PC-3 (cell line): ENCODE data around the gene PRSS16. TPM values are rescaled to one million over a fixed set of nuclear protein-coding genes. Genes with fewer than 3 reads are reported as not detected.
A peak's percentile ranks its signal among the peaks of the same experiment; 100 is the strongest.

ENCODE experiments used
- ATAC-seq: fragments of 200-7000 bp; cut with Tn5 transposase; 2 replicates; pipeline ENCODE4 v1.9.1; 2020; ENCODE audit warnings: mild to moderate bottlenecking, moderate library complexity
- BruUV-seq: library from RNA; stranded (reverse); fragments of 400-500 nt; replicated peaks from 2 replicates; lab custom pipeline; 2021; lab: Mats Ljungman, UMichigan
- CTCF ChIA-PET: fragments of 300-600 bp; sonication (Branson Sonifier 250); formaldehyde crosslinking; loops from one replicate; lab custom pipeline; 2022; ENCODE audit warnings: antibody characterized with exemption; lab: Charles Lee
- POLR2A ChIA-PET: fragments of 300-600 bp; sonication (Branson Sonifier 250); formaldehyde crosslinking; loops from one replicate; lab custom pipeline; 2022; ENCODE audit warnings: antibody characterized with exemption; ENCODE audit not compliant: unreplicated experiment; lab: Charles Lee
- DNase-seq: peaks from one replicate; pipeline ENCODE4 v3.0.0-alpha.2; 2015
- H2AFZ ChIP-seq: fragments of 300-600 bp; sonication (generic); 2 replicates; pipeline ENCODE4 v1.6.0; 2016; ENCODE audit warnings: antibody characterized with exemption, low read length
- H3F3A ChIP-seq: fragments of 300-600 bp; sonication (generic); one replicate; pipeline ENCODE4 v1.6.0; 2017; ENCODE audit warnings: antibody characterized with exemption, low read length, control low read depth, mild to moderate bottlenecking; ENCODE audit not compliant: unreplicated experiment
- H3K27ac ChIP-seq: fragments of 300-600 bp; sonication (generic); 2 replicates; pipeline ENCODE4 v1.5.1; 2016; ENCODE audit warnings: mild to moderate bottlenecking, low read length
- H3K27me3 ChIP-seq: fragments of 300-600 bp; sonication (generic); 2 replicates; pipeline ENCODE4 v1.6.1; 2016; ENCODE audit warnings: low read length, mixed read lengths
- H3K36me3 ChIP-seq: fragments of 300-600 bp; sonication (generic); 2 replicates; pipeline ENCODE4 v1.6.1; 2016; ENCODE audit warnings: low read depth, mixed run types, low read length, mixed read lengths
- H3K4me1 ChIP-seq: fragments of 300-600 bp; sonication (generic); 2 replicates; pipeline ENCODE4 v1.5.1; 2016; ENCODE audit warnings: low read length; ENCODE audit not compliant: insufficient read depth
- H3K4me2 ChIP-seq: fragments of 300-600 bp; sonication (generic); 2 replicates; pipeline ENCODE4 v1.6.0; 2016; ENCODE audit warnings: low read length
- H3K4me3 ChIP-seq: fragments of 300-600 bp; sonication (generic); 2 replicates; pipeline ENCODE4 v1.5.1; 2016; ENCODE audit warnings: mild to moderate bottlenecking, low read length, mixed read lengths
- H3K79me2 ChIP-seq: fragments of 300-600 bp; sonication (generic); 2 replicates; pipeline ENCODE4 v1.6.1; 2017; ENCODE audit warnings: low read length, mixed read lengths
- H3K9ac ChIP-seq: fragments of 300-600 bp; sonication (generic); 2 replicates; pipeline ENCODE4 v1.6.0; 2016; ENCODE audit warnings: mild to moderate bottlenecking, low read length
- H3K9me2 ChIP-seq: fragments of 300-600 bp; sonication (generic); replicated peaks from 2 replicates; pipeline ENCODE4 v1.6.1; 2016; ENCODE audit warnings: mixed run types, low read length, mixed read lengths
- H3K9me3 ChIP-seq: fragments of 300-600 bp; sonication (generic); 2 replicates; pipeline ENCODE4 v1.6.1; 2016; ENCODE audit warnings: low read length, mixed read lengths
- H4K20me1 ChIP-seq: fragments of 300-600 bp; sonication (generic); 2 replicates; pipeline ENCODE4 v1.6.1; 2016; ENCODE audit warnings: low read length, mixed read lengths
- EZH2 ChIP-seq: fragments of 300-600 bp; sonication (generic); IDR thresholded peaks from one replicate; pipeline ENCODE4 v1.6.1; 2017; ENCODE audit warnings: antibody characterized with exemption, mild to moderate bottlenecking, low read length; ENCODE audit not compliant: unreplicated experiment
- EZH2phosphoT487 ChIP-seq: fragments of 300-600 bp; sonication (generic); IDR thresholded peaks from 2 replicates; pipeline ENCODE4 v1.6.1; 2018; ENCODE audit warnings: mild to moderate bottlenecking, antibody characterized with exemption, low read length, borderline replicate concordance
- intact Hi-C: fragments of 100-400 bp; cut with micrococcal nuclease; formaldehyde crosslinking; loops from 2 replicates; pipeline ENCODE4 v1.9.0; 2023
- total RNA-seq: library from RNA; depleted of rRNA; stranded (reverse); fragments of >200 nt; gene quantifications from 2 replicates; pipeline ENCODE4 v1.2.3, GENCODE V29; 2014
- TF ChIP-seq, protein P1 (sequence below): fragments of 300-600 bp; sonication (generic); conservative IDR thresholded peaks from 2 replicates; pipeline ENCODE4 v1.5.1; 2017; ENCODE audit warnings: antibody characterized with exemption, low read depth, mild to moderate bottlenecking, low read length

The PRSS16 gene
- total RNA-seq, 1 experiment from 2014 or later = 7.3 TPM

DNA sequence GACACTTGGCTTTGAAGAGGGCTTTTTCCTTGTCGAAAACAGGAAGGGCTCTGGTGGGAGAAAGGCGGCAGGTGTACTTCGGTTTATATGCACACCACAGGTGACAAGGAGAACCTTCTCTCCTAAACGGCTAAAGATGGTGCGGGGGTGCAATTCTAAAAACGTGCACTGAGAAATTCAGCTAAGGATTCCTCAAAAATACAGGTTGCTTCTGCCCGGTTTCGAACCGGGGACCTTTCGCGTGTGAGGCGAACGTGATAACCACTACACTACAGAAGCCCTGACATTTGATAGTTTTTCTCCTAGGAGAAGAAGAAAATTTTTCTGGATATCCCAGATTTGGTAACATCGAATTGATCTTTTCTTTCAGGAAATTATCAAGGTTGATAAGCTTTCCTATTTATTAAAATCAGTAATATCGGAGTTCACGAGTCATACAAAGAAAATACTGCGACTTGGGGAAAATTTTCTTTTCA is 32.6 kb downstream of the PRSS16 start:
- H3K79me2 ChIP-seq = no peaks in the 10 kb centered on the region
- H3K4me1 ChIP-seq = no peaks in the 10 kb centered on the region; the same call in 1 of the 2 replicates
- H4K20me1 ChIP-seq = no peaks in the 10 kb centered on the region
- intact Hi-C loops = no loop called here
- TF ChIP-seq EZH2 (no peak), EZH2phosphoT487 (no peak)
- TF ChIP-seq, protein P1, sequence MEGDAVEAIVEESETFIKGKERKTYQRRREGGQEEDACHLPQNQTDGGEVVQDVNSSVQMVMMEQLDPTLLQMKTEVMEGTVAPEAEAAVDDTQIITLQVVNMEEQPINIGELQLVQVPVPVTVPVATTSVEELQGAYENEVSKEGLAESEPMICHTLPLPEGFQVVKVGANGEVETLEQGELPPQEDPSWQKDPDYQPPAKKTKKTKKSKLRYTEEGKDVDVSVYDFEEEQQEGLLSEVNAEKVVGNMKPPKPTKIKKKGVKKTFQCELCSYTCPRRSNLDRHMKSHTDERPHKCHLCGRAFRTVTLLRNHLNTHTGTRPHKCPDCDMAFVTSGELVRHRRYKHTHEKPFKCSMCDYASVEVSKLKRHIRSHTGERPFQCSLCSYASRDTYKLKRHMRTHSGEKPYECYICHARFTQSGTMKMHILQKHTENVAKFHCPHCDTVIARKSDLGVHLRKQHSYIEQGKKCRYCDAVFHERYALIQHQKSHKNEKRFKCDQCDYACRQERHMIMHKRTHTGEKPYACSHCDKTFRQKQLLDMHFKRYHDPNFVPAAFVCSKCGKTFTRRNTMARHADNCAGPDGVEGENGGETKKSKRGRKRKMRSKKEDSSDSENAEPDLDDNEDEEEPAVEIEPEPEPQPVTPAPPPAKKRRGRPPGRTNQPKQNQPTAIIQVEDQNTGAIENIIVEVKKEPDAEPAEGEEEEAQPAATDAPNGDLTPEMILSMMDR = no peak
- no TSS peak for BruUV-seq
- H3K4me3 ChIP-seq = peak overlapping the region; percentile 75
- DNase-seq (peak; percentile 74), ATAC-seq (peak; percentile 71)
- H2AFZ ChIP-seq = peak overlapping the region; percentile 76
- ChIA-PET POLR2A (no interaction called here), CTCF (no interaction called here)
- H3K4me2 ChIP-seq = peak overlapping the region; percentile 83
- no peaks in the 10 kb centered on the region for H3F3A ChIP-seq
- H3K27me3 ChIP-seq = no peaks in the 10 kb centered on the region
- H3K36me3 ChIP-seq = no peaks in the 10 kb centered on the region
- no peaks in the 10 kb centered on the region for H3K9me3 ChIP-seq
- no peaks in the 10 kb centered on the region for H3K9me2 ChIP-seq
- H3K27ac ChIP-seq = no peak overlapping the region
- peak overlapping the region; percentile 25; the same call in 1 of the 2 replicates for H3K9ac ChIP-seq

GRCh38 chr6:27280540-27281000 is 33.1 kb downstream of the PRSS16 start:
- TF ChIP-seq EZH2 (no peak), EZH2phosphoT487 (no peak)
- TF ChIP-seq, protein P1 = no peak
- no peaks in the 10 kb centered on the region for H3K36me3 ChIP-seq
- H3K9ac ChIP-seq = peak overlapping the region; percentile 25; the same call in 1 of the 2 replicates
- H4K20me1 ChIP-seq = no peaks in the 10 kb centered on the region
- H3K4me2 ChIP-seq = peak overlapping the region; percentile 83
- no peaks in the 10 kb centered on the region for H3K9me3 ChIP-seq
- H3K27me3 ChIP-seq = no peaks in the 10 kb centered on the region
- no peak for DNase-seq
- ATAC-seq = no peak; the same call in 1 of the 2 replicates
- intact Hi-C loops = no loop called here
- no peaks in the 10 kb centered on the region for H3K9me2 ChIP-seq
- no peak overlapping the region for H3K27ac ChIP-seq
- no peaks in the 10 kb centered on the region; the same call in 1 of the 2 replicates for H3K4me1 ChIP-seq
- H3K4me3 ChIP-seq = peak overlapping the region; percentile 75
- peak overlapping the region; percentile 76 for H2AFZ ChIP-seq
- CTCF ChIA-PET = no interaction called here
- POLR2A ChIA-PET = no interaction called here
- no peaks in the 10 kb centered on the region for H3F3A ChIP-seq
- no TSS peak for BruUV-seq
- H3K79me2 ChIP-seq = no peaks in the 10 kb centered on the region

DNA sequence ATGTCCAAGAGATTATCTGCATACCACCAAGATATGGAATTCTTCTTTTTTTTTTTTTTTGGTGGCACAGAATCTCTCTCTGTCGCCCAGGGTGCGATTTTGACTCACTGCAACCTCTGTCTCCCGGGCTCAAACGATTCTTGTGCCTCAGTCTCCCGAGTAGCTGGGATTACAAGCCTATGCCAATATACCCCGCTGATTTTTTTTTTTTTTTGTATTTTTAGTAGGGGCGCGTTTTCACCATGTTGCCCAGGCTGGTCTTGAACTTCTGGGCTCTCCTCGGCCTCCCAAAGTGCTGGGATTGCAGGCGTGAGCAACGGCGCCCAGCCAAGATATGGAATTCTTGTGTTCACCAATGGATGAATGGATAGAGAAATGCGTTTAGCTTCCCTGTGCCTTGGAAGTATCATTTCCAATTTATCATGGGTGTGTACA is 33.6 kb downstream of the PRSS16 start:
- no peak for TF ChIP-seq EZH2phosphoT487
- no peak for TF ChIP-seq EZH2
- TF ChIP-seq, protein P1 = no peak
- intact Hi-C loops = no loop called here
- Histone ChIP-seq H3K27me3 (no peaks in the 10 kb centered on the region), H3K9me3 (no peaks in the 10 kb centered on the region), H3K79me2 (no peaks in the 10 kb centered on the region), H3K27ac (no peak overlapping the region), H3K9ac (no peak overlapping the region), H3K4me3 (peak overlapping the region; percentile 75), H2AFZ (peak overlapping the region; percentile 76), H3K9me2 (no peaks in the 10 kb centered on the region), H3F3A (no peaks in the 10 kb centered on the region), H3K4me2 (peak overlapping the region; percentile 83), H3K36me3 (no peaks in the 10 kb centered on the region), H4K20me1 (no peaks in the 10 kb centered on the region), H3K4me1 (peaks cover 3% of the 10 kb centered on the region)
- DNase-seq (no peak), ATAC-seq (no peak)
- BruUV-seq = no TSS peak
- POLR2A ChIA-PET = no interaction called here
- CTCF ChIA-PET = no interaction called here
